PC-9 (cell line): ENCODE measurements around the gene SELENOW. TPM values are rescaled to one million over a fixed set of nuclear protein-coding genes. Genes with fewer than 3 reads are reported as not detected.

Source experiments
- BruUV-seq: library from RNA; stranded (reverse); fragments of 400-500 nt; replicated peaks from 2 replicates; lab custom pipeline; 2021; lab: Mats Ljungman, UMichigan
- CTCF ChIA-PET: fragments of 300-600 bp; sonication (Branson Sonifier 250); formaldehyde crosslinking; loops from one replicate; lab custom pipeline; 2022; ENCODE audit warnings: antibody characterized with exemption; lab: Charles Lee
- POLR2A ChIA-PET: fragments of 300-600 bp; sonication (Branson Sonifier 250); formaldehyde crosslinking; loops from one replicate; lab custom pipeline; 2022; ENCODE audit warnings: antibody characterized with exemption; ENCODE audit not compliant: unreplicated experiment; lab: Charles Lee
- DNase-seq, 2 experiments: peaks; one replicate each; pipeline versions ENCODE4 v3.0.0 to v3.0.0-alpha.2; 2015 to 2022; ENCODE audit warnings: mixed read lengths in 1 of 2
- H2AFZ ChIP-seq: fragments of 200-600 bp; sonication (generic); 2 replicates; pipeline ENCODE4 v1.8.1; 2017; ENCODE audit warnings: antibody characterized with exemption
- H3F3A ChIP-seq: fragments of 200-600 bp; sonication (generic); 2 replicates; pipeline ENCODE4 v1.8.1; 2017; ENCODE audit warnings: antibody characterized with exemption, mild to moderate bottlenecking, low read depth; ENCODE audit not compliant: insufficient read depth
- H3K27ac ChIP-seq: fragments of 200-600 bp; sonication (generic); 2 replicates; pipeline ENCODE4 v1.6.1; 2016; ENCODE audit warnings: mixed run types
- H3K27me3 ChIP-seq: fragments of 200-600 bp; sonication (generic); 2 replicates; pipeline ENCODE4 v1.6.1; 2016; ENCODE audit warnings: low read depth, mixed run types; ENCODE audit not compliant: insufficient read depth
- H3K36me3 ChIP-seq: fragments of 200-600 bp; sonication (generic); 2 replicates; pipeline ENCODE4 v1.6.1; 2016; ENCODE audit warnings: low read depth, mixed run types
- H3K4me1 ChIP-seq: fragments of 200-600 bp; sonication (generic); replicated peaks from 2 replicates; pipeline ENCODE4 v1.6.1; 2016; ENCODE audit warnings: mixed run types; ENCODE audit not compliant: insufficient read depth
- H3K4me2 ChIP-seq: fragments of 200-600 bp; sonication (generic); 2 replicates; pipeline ENCODE4 v1.6.1; 2017; ENCODE audit warnings: mixed run types
- H3K4me3 ChIP-seq: fragments of 200-600 bp; sonication (generic); 2 replicates; pipeline ENCODE4 v1.6.1; 2016; ENCODE audit warnings: mixed run types
- H3K79me2 ChIP-seq: fragments of 200-600 bp; sonication (generic); 2 replicates; pipeline ENCODE4 v1.6.1; 2017; ENCODE audit warnings: low read depth, mixed run types
- H3K9me2 ChIP-seq: fragments of 200-600 bp; sonication (generic); 2 replicates; pipeline ENCODE4 v1.8.1; 2017; ENCODE audit warnings: mild to moderate bottlenecking; ENCODE audit not compliant: insufficient read depth
- H3K9me3 ChIP-seq: fragments of 200-600 bp; sonication (generic); 2 replicates; pipeline ENCODE4 v1.8.1; 2016; ENCODE audit warnings: low read depth; ENCODE audit not compliant: insufficient read depth
- H4K20me1 ChIP-seq: fragments of 200-600 bp; sonication (generic); 2 replicates; pipeline ENCODE4 v1.8.1; 2017; ENCODE audit not compliant: insufficient read depth
- EZH2 ChIP-seq: fragments of 200-600 bp; sonication (generic); IDR thresholded peaks from 2 replicates; pipeline ENCODE4 v1.8.0; 2017; ENCODE audit warnings: antibody characterized with exemption, low read depth
- intact Hi-C: fragments of 100-400 bp; cut with micrococcal nuclease; formaldehyde crosslinking; loops from one replicate; pipeline ENCODE4 v1.10.0; 2022; ENCODE audit not compliant: unreplicated experiment
- total RNA-seq: library from RNA; stranded (reverse); gene quantifications from 2 replicates; pipeline ENCODE4 v1.2.3, GENCODE V29; 2021
- TF ChIP-seq, protein P1 (sequence below): fragments of 200-600 bp; sonication (generic); conservative IDR thresholded peaks from 2 replicates; pipeline ENCODE4 v1.6.1; 2017; ENCODE audit warnings: mixed run types, antibody characterized with exemption, mild to moderate bottlenecking, moderate library complexity

The SELENOW gene
- total RNA-seq, 1 experiment from 2014 or later = 186 TPM

DNA sequence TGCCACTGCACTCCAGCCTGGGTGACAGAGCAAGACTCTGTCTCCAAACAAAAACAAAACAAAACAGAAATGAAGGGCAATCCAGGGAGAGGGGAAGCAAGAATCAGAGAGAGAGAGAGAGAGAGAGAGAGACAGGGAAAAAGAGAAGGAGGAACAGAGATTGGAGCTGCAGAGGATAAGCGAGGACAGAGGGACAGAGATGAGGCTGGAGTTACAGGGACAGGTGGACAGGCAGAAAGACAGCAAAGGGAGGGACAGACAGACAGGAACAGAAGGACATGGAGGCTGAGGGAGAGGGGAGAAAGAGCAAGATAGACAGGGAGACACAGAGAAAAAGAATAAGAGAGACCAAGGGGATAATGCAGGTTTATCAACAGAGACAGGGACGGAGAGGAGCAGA is 41.9 kb downstream of the SELENOW start:
- DNase-seq = no peak
- ChIA-PET CTCF (interaction anchor here (0.6 kb wide), 1 partner anchor 37 kb away, joined by 8 read pairs; no protein-coding TSS in a partner anchor), POLR2A (interaction anchor here (0.6 kb wide), 1 partner anchor 231 kb away, joined by 3 read pairs; no protein-coding TSS in a partner anchor)
- no peak overlapping the region for H3K4me3 ChIP-seq
- no peaks in the 10 kb centered on the region for H3K79me2 ChIP-seq
- no peaks in the 10 kb centered on the region for H3F3A ChIP-seq
- peaks cover 75% of the 10 kb centered on the region for H3K27me3 ChIP-seq
- no peaks in the 10 kb centered on the region for H4K20me1 ChIP-seq
- TF ChIP-seq EZH2 = no peak
- TF ChIP-seq, protein P1, sequence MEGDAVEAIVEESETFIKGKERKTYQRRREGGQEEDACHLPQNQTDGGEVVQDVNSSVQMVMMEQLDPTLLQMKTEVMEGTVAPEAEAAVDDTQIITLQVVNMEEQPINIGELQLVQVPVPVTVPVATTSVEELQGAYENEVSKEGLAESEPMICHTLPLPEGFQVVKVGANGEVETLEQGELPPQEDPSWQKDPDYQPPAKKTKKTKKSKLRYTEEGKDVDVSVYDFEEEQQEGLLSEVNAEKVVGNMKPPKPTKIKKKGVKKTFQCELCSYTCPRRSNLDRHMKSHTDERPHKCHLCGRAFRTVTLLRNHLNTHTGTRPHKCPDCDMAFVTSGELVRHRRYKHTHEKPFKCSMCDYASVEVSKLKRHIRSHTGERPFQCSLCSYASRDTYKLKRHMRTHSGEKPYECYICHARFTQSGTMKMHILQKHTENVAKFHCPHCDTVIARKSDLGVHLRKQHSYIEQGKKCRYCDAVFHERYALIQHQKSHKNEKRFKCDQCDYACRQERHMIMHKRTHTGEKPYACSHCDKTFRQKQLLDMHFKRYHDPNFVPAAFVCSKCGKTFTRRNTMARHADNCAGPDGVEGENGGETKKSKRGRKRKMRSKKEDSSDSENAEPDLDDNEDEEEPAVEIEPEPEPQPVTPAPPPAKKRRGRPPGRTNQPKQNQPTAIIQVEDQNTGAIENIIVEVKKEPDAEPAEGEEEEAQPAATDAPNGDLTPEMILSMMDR = no peak
- H3K9me2 ChIP-seq = no peaks in the 10 kb centered on the region
- no TSS peak for BruUV-seq
- H3K4me1 ChIP-seq = no peaks in the 10 kb centered on the region
- H3K4me2 ChIP-seq = no peak overlapping the region
- H3K9me3 ChIP-seq = no peaks in the 10 kb centered on the region
- intact Hi-C loops = no loop called here
- no peaks in the 10 kb centered on the region for H3K36me3 ChIP-seq
- H2AFZ ChIP-seq = no peak overlapping the region
- H3K27ac ChIP-seq = no peak overlapping the region

DNA sequence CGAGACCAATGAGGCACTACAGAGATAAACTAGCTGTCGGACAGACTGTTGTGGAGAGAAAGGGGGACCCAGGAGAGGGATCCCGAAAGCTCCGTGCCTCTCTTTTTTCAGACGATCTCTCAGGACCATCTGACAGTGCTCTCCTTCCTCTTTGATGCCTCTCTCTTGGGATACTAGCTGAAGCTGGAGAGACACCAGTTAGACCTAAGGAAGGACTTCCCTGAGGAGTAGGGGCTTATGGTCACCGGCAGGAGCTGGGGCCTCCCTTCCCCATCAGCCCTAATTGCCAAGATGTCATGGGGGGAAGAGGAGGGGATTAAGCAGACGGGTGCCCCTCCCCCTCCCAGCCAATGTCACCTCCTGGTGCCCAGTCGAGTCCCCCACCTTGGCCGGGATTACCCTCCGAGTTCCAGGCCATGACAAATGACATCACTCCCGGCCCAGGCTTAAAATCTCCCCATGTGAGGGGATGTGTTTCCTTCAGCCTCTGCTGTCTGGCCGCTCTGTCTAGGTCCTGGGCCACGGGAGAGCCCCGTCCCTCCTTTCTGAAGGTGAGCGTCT is 43.0 kb downstream of the SELENOW start, which contains the start of gene CRX:
Gene CRX, plus strand, starts transcription at position 478 of the 561 bp plus-strand sequence. CDS start 12,507 bp downstream, outside the sequence.
- Histone ChIP-seq H3K9me3 (no peaks in the 10 kb centered on the region), H2AFZ (no peak within 1 kb of the TSS), H3K4me1 (no peaks in the 10 kb centered on the region), H3K79me2 (no peaks in the 10 kb centered on the region), H4K20me1 (no peaks in the 10 kb centered on the region), H3K36me3 (no peaks in the 10 kb centered on the region), H3K9me2 (no peaks in the 10 kb centered on the region), H3F3A (no peaks in the 10 kb centered on the region), H3K27me3 (peaks cover 81% of the 10 kb centered on the region), H3K27ac (no peak within 1 kb of the TSS), H3K4me3 (no peak within 1 kb of the TSS), H3K4me2 (no peak within 1 kb of the TSS)
- BruUV-seq = no TSS peak
- no peak for DNase-seq
- no peak for TF ChIP-seq EZH2
- TF ChIP-seq, protein P1 = no peak
- ChIA-PET CTCF (no interaction called here), POLR2A (no interaction called here)
- intact Hi-C loops = no loop called here

DNA sequence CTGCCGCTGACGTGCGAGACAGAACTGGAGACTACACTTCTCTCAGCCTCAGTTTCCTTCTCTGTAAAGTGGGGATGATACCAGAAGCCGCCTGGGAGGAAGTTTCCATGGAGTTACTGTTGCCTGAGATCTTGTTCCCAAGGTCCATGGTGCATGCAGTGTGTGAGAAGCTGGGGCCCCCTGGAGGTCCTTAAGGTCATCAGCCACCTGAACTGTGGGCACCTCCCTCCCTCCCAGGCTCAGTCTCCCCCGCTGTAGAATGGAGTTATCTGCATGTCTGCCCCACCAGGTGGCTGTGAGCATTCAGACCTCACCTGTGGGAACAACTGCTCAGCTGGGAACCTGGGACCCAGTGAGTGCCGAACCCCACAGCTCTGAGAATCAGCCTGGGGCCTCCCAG is 45.9 kb downstream of the SELENOW start:
- no peak overlapping the region for H3K4me3 ChIP-seq
- no peak for DNase-seq
- H4K20me1 ChIP-seq = no peaks in the 10 kb centered on the region
- TF ChIP-seq EZH2 = no peak
- TF ChIP-seq, protein P1 = no peak
- no peaks in the 10 kb centered on the region for H3K79me2 ChIP-seq
- H3K9me2 ChIP-seq = no peaks in the 10 kb centered on the region
- intact Hi-C loops = no loop called here
- H3K9me3 ChIP-seq = no peaks in the 10 kb centered on the region
- no TSS peak for BruUV-seq
- ChIA-PET POLR2A (no interaction called here), CTCF (no interaction called here)
- no peak overlapping the region for H3K27ac ChIP-seq
- H3K27me3 ChIP-seq = peaks cover 70% of the 10 kb centered on the region
- no peaks in the 10 kb centered on the region for H3K36me3 ChIP-seq
- no peaks in the 10 kb centered on the region for H3K4me1 ChIP-seq
- no peaks in the 10 kb centered on the region for H3F3A ChIP-seq
- H2AFZ ChIP-seq = no peak overlapping the region
- H3K4me2 ChIP-seq = no peak overlapping the region
